Bone marrow (tissue), 2 donors: Measurements from ENCODE around the gene TBXAS1.

ENCODE experiments used
- DNase-seq, 2 donors: peaks; one replicate each; lab custom pipeline; 2025; lab: John Stamatoyannopoulos, UW

Gene TBXAS1

GRCh38 chr7:140049339-140050024, 220.4 kb downstream of the TBXAS1 start:
- DNase-seq, result no peak

DNA sequence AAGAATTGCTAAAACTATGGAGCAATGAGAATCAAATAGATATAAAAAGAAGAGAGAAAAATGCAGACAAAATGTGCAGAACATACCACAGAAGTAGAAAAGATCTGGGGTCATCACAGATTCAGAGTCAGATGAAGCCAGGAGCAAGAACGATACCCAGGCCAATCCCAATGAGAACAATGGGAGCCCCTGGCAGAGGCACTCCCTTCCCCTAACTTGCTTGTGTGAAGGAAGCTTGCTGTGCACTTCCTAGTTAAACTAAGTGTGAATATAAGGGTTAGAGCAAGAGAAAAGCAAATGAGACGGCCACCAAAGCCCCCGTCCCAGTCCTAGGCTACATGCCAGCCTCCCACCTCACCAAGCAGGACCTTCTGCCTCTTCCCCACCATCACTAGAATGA, 221.0 kb downstream of the TBXAS1 start:
- no peak for DNase-seq

GRCh38 chr7:140051820-140052219, 222.8 kb downstream of the TBXAS1 start:
- DNase-seq, result no peak

DNA sequence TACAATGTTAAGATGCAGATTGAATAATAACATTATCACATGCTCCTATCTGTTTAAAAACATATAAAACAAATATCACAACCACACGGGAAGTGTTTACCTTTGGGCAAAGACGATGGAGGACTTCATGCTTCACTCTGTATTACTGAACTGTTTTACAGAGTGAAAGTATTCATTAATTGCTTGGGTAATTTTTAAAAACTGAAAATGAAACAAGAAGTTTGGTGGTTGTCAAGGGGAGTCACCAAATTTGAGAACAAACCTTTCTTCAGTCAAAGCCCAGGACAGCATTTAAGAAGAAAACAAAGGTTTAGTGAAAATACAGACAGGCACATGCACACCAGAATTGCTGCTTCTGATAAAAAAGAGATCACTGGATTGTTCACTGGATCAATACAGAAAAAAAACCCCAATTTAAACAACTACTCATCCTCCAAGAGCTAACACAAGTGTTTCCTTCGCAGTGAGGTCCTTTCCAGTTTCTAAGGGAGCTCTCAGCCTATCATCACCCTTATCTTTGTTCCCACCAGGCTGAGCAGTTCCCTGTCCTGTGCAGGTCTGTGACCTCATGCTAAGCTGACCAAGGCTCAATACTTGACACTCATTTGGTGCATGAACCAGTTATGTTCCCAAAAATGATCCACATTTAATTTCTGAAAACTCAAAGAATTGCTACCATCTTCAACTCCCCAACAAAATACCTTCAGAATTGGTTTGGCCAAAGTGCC, 224.9 kb downstream of the TBXAS1 start:
- DNase-seq, result peak in 1 of 2 donors; percentile 5

DNA sequence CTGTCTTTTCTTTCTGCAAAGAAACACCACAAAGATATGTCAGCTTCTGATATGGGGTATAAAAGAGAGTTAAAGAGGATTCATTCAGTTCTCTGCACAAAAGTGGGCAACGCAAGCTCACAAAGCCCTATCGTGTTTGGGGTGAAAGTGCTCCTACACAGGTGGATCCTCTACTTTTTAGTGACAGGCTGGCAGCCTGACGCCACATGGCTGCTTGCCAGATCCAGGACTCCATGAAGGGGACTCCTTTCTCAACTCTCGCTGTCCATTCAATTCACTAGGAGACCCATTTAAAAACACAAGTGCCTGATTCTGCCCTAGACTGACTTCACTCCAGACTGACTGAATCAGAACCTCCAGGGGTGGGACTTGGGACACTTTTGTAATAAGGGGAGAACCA, 225.7 kb downstream of the TBXAS1 start:
- no peak for DNase-seq

- no peak for DNase-seq
These were observed 226.8 kb downstream of the TBXAS1 start for GRCh38 chr7:140055833-140056232.

GRCh38 chr7:140056431-140057142, 227.5 kb downstream of the TBXAS1 start:
- DNase-seq, result no peak

DNA sequence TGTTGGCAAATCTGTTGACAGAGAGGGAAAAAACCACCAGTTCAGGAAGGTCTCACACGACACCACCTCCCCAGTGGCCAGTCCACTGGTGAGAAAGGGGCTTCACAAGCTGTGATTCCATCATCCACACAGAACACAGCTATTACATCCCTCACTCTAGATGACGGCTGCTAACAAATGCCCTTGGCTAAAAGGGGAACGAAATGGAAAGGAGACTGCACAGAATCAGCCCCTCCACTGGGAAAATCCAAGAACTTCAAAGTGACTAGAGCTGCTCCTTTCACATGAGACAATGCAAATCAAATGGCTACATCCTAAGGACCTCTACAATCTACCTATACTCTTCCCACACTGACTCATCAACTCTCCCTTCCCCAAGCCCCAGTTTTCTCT, 228.1 kb downstream of the TBXAS1 start:
- DNase-seq, result no peak

DNA sequence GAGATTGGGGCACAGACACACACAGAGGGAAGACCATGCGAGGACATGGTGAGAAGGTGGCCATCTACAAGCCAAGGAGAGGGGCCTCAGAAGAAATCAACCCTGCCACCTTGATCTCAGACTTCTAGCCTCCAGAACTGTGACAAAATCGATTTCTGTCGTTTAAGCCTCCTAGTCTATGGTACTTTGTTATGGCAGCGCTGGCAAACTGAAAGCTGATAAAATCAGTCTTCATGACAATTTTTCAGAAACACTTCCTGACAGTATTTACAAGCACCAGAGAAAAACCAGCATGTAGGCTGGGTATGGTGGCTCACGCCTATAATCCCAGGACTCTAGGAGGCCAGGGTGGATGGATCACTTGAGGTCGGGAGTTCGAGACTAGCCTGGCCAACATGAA, 229.5 kb downstream of the TBXAS1 start:
- no peak for DNase-seq

- peak in 1 of 2 donors; percentile 57 for DNase-seq
These were observed 230.5 kb downstream of the TBXAS1 start for GRCh38 chr7:140059273-140060242.

DNA sequence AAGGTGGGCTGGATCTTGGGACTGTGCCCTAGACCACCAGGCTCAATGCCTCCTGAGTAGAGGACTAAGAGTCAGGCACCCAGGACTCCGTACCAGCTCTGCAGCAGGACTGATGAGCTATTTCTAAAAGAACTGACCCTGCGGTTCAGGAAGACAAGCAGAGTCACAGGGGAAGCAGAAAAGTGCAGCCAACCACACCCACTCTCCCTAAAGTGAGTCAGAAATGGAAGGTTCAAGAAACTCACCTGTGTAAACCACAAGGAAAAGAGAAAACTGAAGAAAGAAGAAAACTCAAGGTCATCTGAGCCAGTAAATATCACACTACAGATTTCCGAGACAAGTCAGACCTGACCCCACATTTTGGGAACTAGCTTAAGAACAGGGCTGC, 231.2 kb downstream of the TBXAS1 start:
- DNase-seq, result no peak

DNA sequence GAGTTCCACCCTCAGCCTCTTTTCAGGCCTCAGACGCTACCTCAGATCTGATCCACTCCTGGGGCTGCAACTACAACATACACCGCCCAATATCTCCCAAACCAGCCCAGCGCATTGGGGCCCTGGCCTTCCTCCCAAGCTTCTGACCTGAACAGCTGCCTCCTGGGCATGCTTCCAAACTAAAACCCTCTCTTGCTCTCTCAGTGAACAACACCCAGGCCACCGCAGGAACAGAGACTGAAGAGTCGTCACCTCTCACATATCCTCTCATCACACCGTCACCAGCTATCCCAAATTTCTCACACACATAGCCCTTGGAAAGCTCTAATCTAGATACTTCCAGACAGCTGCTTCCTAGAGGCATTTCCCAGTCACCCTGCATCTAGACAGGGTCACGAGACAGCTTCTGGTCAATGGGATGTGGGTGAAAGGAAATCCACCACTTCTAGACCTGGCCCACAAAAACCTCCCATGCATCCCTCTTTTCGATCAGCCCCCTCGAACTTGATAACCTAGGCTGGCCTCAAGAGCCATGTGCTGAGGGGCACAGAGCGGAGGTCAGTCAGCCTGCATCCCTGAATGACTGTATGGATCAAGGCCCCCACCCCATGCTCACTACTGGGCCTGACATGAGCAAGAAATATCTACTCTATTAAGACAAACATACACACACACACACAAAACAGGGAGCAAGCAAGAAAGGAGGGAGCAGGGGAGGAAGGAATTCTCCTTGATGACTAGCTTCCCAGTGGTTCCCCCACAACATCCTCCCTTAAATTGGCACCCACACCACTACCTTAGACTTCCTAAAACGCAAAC, 231.9 kb downstream of the TBXAS1 start:
- no peak for DNase-seq

DNA sequence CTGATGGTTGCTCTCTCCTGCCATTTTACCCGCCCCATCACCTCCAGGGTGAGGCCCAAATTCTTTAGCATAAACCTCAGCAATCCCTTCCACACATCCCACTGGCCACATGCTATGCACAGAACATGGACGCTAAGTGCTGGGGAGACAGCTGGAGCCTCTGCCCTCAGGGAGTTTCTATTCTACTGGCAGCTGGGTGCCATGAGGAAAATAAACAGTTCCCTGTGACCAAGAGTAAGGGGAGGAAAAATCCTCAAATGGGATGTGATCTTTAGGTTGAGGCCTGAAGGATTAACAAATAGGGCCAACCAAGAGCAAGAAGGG, 232.5 kb downstream of the TBXAS1 start:
- DNase-seq, result no peak

- DNase-seq, result peak; percentile 33 to 66
These were observed 233.1 kb downstream of the TBXAS1 start for GRCh38 chr7:140062118-140062527.

GRCh38 chr7:140062528-140063299, 233.7 kb downstream of the TBXAS1 start, which contains the start of gene PARP12:
Gene PARP12, minus strand, starts transcription at chr7:140062951. Its CDS starts 104 bp downstream, at chr7:140062847.
- DNase-seq, result peak; percentile 69 to 90

- DNase-seq, result no peak
These were observed 238.0 kb downstream of the TBXAS1 start for GRCh38 chr7:140067052-140067451.

DNA sequence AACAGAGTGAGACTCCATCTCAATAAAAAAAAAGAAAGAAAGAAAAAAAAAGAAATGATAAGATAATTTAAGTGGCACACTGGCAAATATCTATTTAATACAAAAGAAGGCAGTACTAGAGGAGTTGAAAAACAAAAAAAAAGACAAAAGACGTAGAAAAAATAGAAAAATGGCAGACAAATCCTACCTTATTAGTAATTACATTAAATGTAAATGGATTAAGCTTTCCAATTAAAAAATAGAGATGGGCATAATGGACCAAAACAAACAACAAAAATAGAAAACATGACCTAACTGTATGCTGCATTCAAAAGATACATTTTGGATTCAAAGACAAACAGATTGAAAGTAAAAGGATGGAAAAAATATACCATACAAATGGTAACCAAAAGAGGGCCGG, 239.0 kb downstream of the TBXAS1 start:
- DNase-seq, result no peak

DNA sequence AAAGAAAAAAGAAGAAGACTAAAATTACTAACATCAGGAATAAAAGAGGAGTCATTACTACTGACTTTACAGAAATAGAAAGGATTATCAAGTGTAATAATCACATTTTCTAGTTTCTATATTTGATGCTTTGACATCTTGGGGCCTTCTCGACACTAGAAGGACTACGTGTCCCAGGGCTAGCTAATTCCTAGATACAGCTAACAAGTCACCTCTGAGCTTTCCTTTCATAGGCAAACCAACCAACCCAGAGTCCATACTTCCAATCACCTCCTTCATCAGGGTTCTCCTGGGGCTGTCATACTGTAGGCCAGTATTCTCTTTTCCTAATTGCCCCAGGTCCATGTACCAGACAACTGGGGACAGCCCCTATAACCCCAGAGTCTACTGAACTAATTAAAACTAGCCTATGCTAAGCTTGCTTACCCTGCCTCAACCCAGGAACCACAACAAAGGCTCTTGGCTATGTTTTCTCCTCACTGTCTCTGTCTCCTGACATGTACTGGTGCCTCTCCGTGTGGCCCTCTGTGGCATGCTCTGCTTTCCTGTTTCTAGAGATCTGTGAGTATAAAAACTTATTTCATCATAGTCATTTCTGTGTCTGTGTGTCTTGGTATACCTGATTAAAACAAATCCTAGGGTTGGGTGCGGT, 240.4 kb downstream of the TBXAS1 start:
- no peak for DNase-seq
